H1 (cell line): ENCODE data around the gene MOK. TPM values are rescaled to one million over a fixed set of nuclear protein-coding genes. Genes with fewer than 3 reads are reported as not detected.

ENCODE experiments used
- CHD7 ChIP-seq: fragments of 300-600 bp; sonication (generic); IDR thresholded peaks from 2 replicates; pipeline ENCODE4 v1.7.1; 2012; ENCODE audit warnings: low read length, moderate library complexity, mild to moderate bottlenecking, inconsistent platforms; ENCODE audit not compliant: insufficient replicate concordance
- polyA plus RNA-seq, 7 experiments: library from polyadenylated mRNA; depleted of rRNA in 3 of 7; stranded (reverse) in 5 of 7; unstranded in 2 of 7; fragments of >200 nt in 5 of 7; fragments of 200-250 nt in 2 of 7; gene quantifications; 1 replicate in 5 of 7; 2 replicates in 1 of 7; 4 replicates in 1 of 7; pipeline versions ENCODE4 v1.2.1 to v1.2.3, GENCODE V29; 2011 to 2013; ENCODE audit warnings: missing spikeins in 2 of 7, mixed read lengths in 2 of 7
- total RNA-seq: library from RNA; stranded (reverse); fragmentation: NEBNext Ultra II Directional; extraction: Animal tissue kit (Norgen Biotek cat#: 25700); gene quantifications from 2 replicates; pipeline ENCODE4 v1.2.1, GENCODE V29; 2021

MOK gene
- total and polyA plus RNA-seq, 2 of the 8 experiments (the other 6 are each of a cell fraction or from before 2014, with no cell fraction given) = 2.1 to 2.5 TPM

DNA sequence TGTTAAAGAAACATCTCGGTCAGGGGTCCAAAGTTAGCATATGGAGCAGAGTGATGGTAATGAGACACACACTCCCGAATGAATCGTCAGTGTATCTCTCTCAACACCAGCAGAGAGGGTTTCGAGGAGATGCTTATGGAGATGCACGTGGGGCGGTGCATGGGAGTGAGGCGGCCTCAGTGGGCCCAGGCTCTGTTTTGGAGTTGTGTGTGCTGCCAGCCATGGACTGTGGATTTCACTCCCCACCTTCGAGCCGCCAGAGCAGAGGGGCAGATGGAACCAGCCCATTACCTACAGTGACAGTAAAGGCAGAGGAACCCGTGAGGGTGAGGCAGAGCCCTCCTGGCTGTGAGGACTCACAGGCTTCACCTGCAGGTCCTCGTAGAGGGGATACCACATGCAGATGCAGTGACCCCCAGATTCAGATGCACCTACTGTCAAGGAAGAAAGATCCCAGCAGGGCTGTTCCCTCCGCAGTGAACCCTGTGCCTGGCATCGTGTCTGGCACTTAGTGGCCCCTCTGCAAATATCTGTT is 97.1 kb downstream of the MOK start (continued):
- TF ChIP-seq CHD7 = no peak
